SU-DHL-6 (cell line): ENCODE results near the gene RING1.
"Not testable (repeated sequence)": the region's sequence is repeated elsewhere in the genome, so short reads cannot be mapped to it uniquely, and the experiment has no call there.

Experiments used
- H2AFZ ChIP-seq: fragments of 200-600 bp; sonication (generic); 2 replicates; pipeline ENCODE4 v1.6.1; 2014; ENCODE audit warnings: low read depth, mild to moderate bottlenecking, moderate library complexity, mixed read lengths, antibody characterized with exemption, low read length; ENCODE audit not compliant: severe bottlenecking
- H3F3A ChIP-seq: fragments of 200-600 bp; shearing (Covaris generic); 2 replicates; pipeline ENCODE4 v1.6.0; 2016; ENCODE audit warnings: antibody characterized with exemption, mild to moderate bottlenecking; ENCODE audit not compliant: insufficient read depth
- H3K27ac ChIP-seq: fragments of 200-600 bp; sonication (generic); 2 replicates; pipeline ENCODE4 v1.5.1; 2016; ENCODE audit warnings: low read depth, mild to moderate bottlenecking, low read length, moderate library complexity, mixed read lengths
- H3K27me3 ChIP-seq: fragments of 200-600 bp; sonication (generic), shearing (Covaris generic); 2 replicates; pipeline ENCODE4 v1.6.0; 2014; ENCODE audit warnings: mild to moderate bottlenecking, low read length
- H3K36me3 ChIP-seq: fragments of 200-600 bp; sonication (generic); 2 replicates; pipeline ENCODE4 v1.6.1; 2014; ENCODE audit warnings: mild to moderate bottlenecking, low read length, mixed read lengths
- H3K4me2 ChIP-seq: fragments of 300-600, 200-600 bp; shearing (Covaris generic), sonication (generic); 2 replicates; pipeline ENCODE4 v1.6.0; 2014; ENCODE audit warnings: low read length, low read depth, mild to moderate bottlenecking; ENCODE audit not compliant: poor library complexity, severe bottlenecking
- H3K4me3 ChIP-seq: fragments of 200-600 bp; sonication (generic); 2 replicates; pipeline ENCODE4 v1.5.1; 2014; ENCODE audit warnings: antibody characterized with exemption, low read length, mild to moderate bottlenecking, mixed read lengths; ENCODE audit not compliant: insufficient read depth, poor library complexity, severe bottlenecking
- H3K79me2 ChIP-seq: fragments of 200-600 bp; sonication (generic); 2 replicates; pipeline ENCODE4 v1.6.1; 2014; ENCODE audit warnings: mild to moderate bottlenecking, low read length, moderate library complexity; ENCODE audit not compliant: insufficient read depth
- H3K9ac ChIP-seq: fragments of 200-600 bp; sonication (generic); 2 replicates; pipeline ENCODE4 v1.7.0; 2014; ENCODE audit warnings: mild to moderate bottlenecking, low read length
- H3K9me2 ChIP-seq: fragments of 200-600 bp; sonication (generic); replicated peaks from 2 replicates; pipeline ENCODE4 v1.6.1; 2014; ENCODE audit warnings: low read length; ENCODE audit not compliant: insufficient read depth
- H3K9me3 ChIP-seq: fragments of 200-600 bp; sonication (generic); 2 replicates; pipeline ENCODE4 v1.6.1; 2014; ENCODE audit warnings: low read length, mixed read lengths; ENCODE audit not compliant: insufficient read depth
- H4K20me1 ChIP-seq: fragments of 200-600 bp; sonication (generic); 2 replicates; pipeline ENCODE4 v1.6.1; 2014; ENCODE audit warnings: low read depth, mild to moderate bottlenecking, antibody characterized with exemption, low read length, moderate library complexity, mixed read lengths
- CTCF ChIP-seq: fragments of 200-600 bp; sonication (generic); IDR thresholded peaks from one replicate; pipeline ENCODE4 v1.5.1; 2017; ENCODE audit warnings: antibody characterized with exemption, mild to moderate bottlenecking, low read length, moderate library complexity; ENCODE audit not compliant: insufficient read depth, poor library complexity, severe bottlenecking
- EZH2phosphoT487 ChIP-seq: fragments of 200-600 bp; sonication (generic), shearing (Covaris generic); conservative IDR thresholded peaks from 2 replicates; pipeline ENCODE4 v1.6.1; 2018; ENCODE audit warnings: mild to moderate bottlenecking, antibody characterized with exemption, low read length, moderate library complexity, mixed read lengths

The RING1 gene

DNA sequence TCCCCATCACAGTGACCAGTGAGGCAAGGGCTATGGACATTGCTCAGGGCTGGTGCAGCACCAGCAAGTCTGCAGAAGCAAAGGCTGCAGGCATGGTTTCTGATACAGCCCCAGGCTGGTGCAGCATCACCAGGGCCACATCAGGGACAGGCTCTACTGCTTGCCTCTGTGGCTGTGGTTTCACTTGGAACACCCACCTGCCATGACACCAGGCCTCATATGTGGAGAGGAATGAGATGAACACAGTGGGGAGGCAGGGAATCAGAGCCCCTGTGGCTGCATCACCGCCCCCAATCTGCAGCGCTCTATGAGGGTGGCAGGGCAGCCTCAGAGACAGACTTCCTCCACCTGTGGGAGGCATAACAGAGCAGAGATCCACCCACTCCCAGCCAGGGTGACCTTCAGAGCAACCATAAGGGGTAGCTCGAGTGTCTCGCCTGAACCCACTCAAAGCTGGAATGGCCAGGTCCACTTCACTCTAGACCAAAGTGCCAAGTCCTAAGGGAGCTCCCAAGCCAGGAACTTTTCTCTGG is 7.9 kb downstream of the RING1 start:
- Histone ChIP-seq H3K4me3 (no peak overlapping the region), H2AFZ (no peak overlapping the region), H3K36me3 (no peaks in the 10 kb centered on the region), H3K9me2 (no peaks in the 10 kb centered on the region), H3K4me2 (no peak overlapping the region), H3K27me3 (no peaks in the 10 kb centered on the region), H4K20me1 (no peaks in the 10 kb centered on the region), H3K79me2 (no peaks in the 10 kb centered on the region), H3F3A (no peaks in the 10 kb centered on the region), H3K9me3 (no peaks in the 10 kb centered on the region), H3K9ac (no peak overlapping the region), H3K27ac (no peak overlapping the region)
- TF ChIP-seq EZH2phosphoT487 (no peak), CTCF (no peak)

DNA sequence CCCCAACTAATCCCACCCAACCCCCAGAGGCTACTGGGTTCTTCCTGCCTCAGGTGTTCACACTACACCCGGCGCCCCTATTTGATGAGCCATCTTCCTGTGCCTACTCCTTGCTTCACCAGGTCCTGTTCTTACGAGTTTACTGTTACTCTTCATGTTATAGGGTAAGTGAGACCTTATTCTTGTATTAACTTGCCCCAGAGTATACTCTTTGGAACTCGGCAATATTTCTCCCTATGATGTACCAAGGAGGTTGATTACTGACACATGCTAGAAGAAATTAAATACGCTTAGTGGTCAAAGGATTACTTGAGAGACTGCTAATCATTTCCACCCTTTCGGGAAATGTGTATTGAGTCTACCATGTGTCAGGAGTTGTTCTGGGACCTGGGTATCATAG is 8.9 kb downstream of the RING1 start:
- no peak overlapping the region for H3K27ac ChIP-seq
- no peak overlapping the region for H3K4me2 ChIP-seq
- H2AFZ ChIP-seq, result no peak overlapping the region
- H3K36me3 ChIP-seq, result no peaks in the 10 kb centered on the region
- no peaks in the 10 kb centered on the region for H3F3A ChIP-seq
- H3K9me3 ChIP-seq, result no peaks in the 10 kb centered on the region
- H4K20me1 ChIP-seq, result no peaks in the 10 kb centered on the region
- TF ChIP-seq EZH2phosphoT487 (no peak), CTCF (no peak)
- no peaks in the 10 kb centered on the region for H3K9me2 ChIP-seq
- H3K4me3 ChIP-seq, result no peak overlapping the region
- no peaks in the 10 kb centered on the region; the same call in 1 of the 2 replicates for H3K27me3 ChIP-seq
- H3K79me2 ChIP-seq, result no peaks in the 10 kb centered on the region
- no peak overlapping the region for H3K9ac ChIP-seq

DNA sequence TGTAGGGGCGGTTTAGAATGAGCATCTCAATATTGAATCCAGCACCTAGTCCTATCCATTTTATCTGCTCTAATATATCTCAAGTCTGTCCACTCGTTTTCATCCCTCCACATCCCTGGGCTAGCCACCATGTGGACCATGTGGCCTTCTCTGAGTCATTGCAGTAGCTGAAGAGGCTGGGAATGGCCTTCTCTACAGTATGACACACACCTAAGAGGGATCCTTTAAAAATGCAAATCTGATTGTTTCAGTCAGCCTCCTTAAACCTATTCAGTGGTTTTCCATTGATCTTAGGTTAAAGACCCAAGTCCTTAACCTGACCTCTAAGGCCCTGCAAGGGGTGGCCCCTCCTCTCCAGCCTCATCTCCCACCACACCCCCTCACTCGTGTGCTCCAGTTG is 9.4 kb downstream of the RING1 start:
- Histone ChIP-seq H3K4me2 (no peak overlapping the region), H3K9me3 (no peaks in the 10 kb centered on the region), H2AFZ (no peak overlapping the region), H3F3A (no peaks in the 10 kb centered on the region), H3K79me2 (no peaks in the 10 kb centered on the region), H3K4me3 (no peak overlapping the region), H3K36me3 (no peaks in the 10 kb centered on the region), H3K27me3 (no peaks in the 10 kb centered on the region; the same call in 1 of the 2 replicates), H3K9ac (no peak overlapping the region), H3K27ac (no peak overlapping the region), H4K20me1 (no peaks in the 10 kb centered on the region), H3K9me2 (no peaks in the 10 kb centered on the region)
- TF ChIP-seq EZH2phosphoT487, result no peak
- TF ChIP-seq CTCF, result no peak

DNA sequence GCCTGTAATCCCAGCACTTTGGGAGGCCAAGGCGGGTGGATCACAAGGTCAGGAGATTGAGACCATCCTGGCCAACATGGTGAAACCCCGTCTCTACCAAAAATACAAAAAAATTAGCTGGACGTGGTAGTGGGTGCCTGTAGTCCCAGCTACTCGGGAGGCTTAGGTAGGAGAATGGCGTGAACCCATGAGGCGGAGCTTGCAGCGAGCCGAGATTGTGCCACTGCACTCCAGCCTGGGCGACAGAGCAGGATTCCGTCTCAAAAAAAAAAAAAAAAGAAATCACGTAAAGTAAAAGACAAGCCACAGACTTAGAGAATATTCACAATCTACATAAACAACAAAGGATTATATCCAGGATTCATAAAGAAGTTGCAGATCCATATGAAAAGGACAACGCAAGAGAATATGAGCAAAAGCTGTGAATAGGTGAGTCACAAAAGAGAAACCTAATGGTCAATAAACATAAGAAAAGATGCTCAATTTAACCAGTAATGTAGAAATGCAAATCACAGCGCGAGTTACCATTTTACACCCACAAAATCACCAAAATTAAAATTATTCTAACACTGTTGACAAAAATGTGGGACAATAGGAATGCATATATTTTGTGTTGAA is 18.3 kb downstream of the RING1 start:
- H3K36me3 ChIP-seq, H3F3A ChIP-seq, H3K79me2 ChIP-seq, H2AFZ ChIP-seq, H3K4me3 ChIP-seq, H3K9ac ChIP-seq, H4K20me1 ChIP-seq, H3K27me3 ChIP-seq, H3K9me3 ChIP-seq, H3K27ac ChIP-seq, H3K9me2 ChIP-seq, H3K4me2 ChIP-seq: not testable (repeated sequence)
